GM12878 (cell line): ENCODE measurements around the gene TULP4. TPM values are rescaled to one million over a fixed set of nuclear protein-coding genes. Genes with fewer than 3 reads are reported as not detected.
A peak's percentile ranks its signal among the peaks of the same experiment; 100 is the strongest.

Experiments used
- ATAC-seq: fragments of 200-7000 bp; cut with Tn5 transposase; 3 replicates; pipeline ENCODE4 v1.9.1; 2020; ENCODE audit warnings: mild to moderate bottlenecking, moderate library complexity
- BruUV-seq: library from RNA; stranded (reverse); fragments of 400-500 nt; replicated peaks from 2 replicates; lab custom pipeline; 2021; lab: Mats Ljungman, UMichigan
- CTCF ChIA-PET: fragments of 300-600 bp; sonication (Branson Sonifier 250); formaldehyde crosslinking; extraction: SDS; loops from one replicate; lab custom pipeline; 2021; ENCODE audit warnings: inconsistent platforms; lab: Yijun Ruan, JAX
- POLR2A ChIA-PET: fragments of 350-600 bp; formaldehyde crosslinking; extraction: SDS; loops from one replicate; lab custom pipeline; 2021; ENCODE audit warnings: inconsistent platforms; lab: Charles Lee
- RAD21 ChIA-PET: fragments of 300-600 bp; sonication (Branson Sonifier 250); formaldehyde crosslinking; loops from one replicate; lab custom pipeline; 2023; ENCODE audit warnings: antibody characterized with exemption; ENCODE audit not compliant: unreplicated experiment; lab: Charles Lee
- SMC1A ChIA-PET: fragments of 300-600 bp; sonication (Branson Sonifier 250); formaldehyde crosslinking; loops from one replicate; lab custom pipeline; 2023; ENCODE audit not compliant: unreplicated experiment, uncharacterized antibody; lab: Charles Lee
- DNase-seq: peaks from one replicate; pipeline ENCODE4 v3.0.0-alpha.2; 2011; ENCODE audit warnings: low read depth, low spot score
- FAIRE-seq: peaks from 3 replicates; lab custom pipeline; 2011; peaks lifted over from hg19 to GRCh38; lab: Jason Lieb, UNC
- H2AFZ ChIP-seq: 2 replicates; pipeline ENCODE4 v1.6.0; 2011; ENCODE audit warnings: low read depth, low read length, control low read depth; ENCODE audit not compliant: control insufficient read depth
- H3K27ac ChIP-seq: 2 replicates; pipeline ENCODE4 v1.5.1; 2011; ENCODE audit warnings: control low read depth; ENCODE audit not compliant: control insufficient read depth, insufficient read depth
- H3K27me3 ChIP-seq, 2 experiments: replicated peaks in 1 of 2; 2 replicates each; pipeline versions ENCODE4 v1.6.0 to v1.6.1; 2011; ENCODE audit warnings: low read length in 1 of 2; ENCODE audit not compliant: control insufficient read depth in 2 of 2, insufficient read depth in 2 of 2
- H3K36me3 ChIP-seq, 2 experiments: 2 replicates each; pipeline ENCODE4 v1.5.1; 2011; ENCODE audit warnings: low read length in 1 of 2; ENCODE audit not compliant: control insufficient read depth in 2 of 2, insufficient read depth in 2 of 2
- H3K4me1 ChIP-seq: 2 replicates; pipeline ENCODE4 v1.6.1; 2011; ENCODE audit warnings: mild to moderate bottlenecking, low read length, moderate library complexity, mixed read lengths; ENCODE audit not compliant: control insufficient read depth, insufficient read depth
- H3K4me2 ChIP-seq: 2 replicates; pipeline ENCODE4 v1.6.0; 2011; ENCODE audit warnings: control low read depth; ENCODE audit not compliant: control insufficient read depth, insufficient read depth
- H3K4me3 ChIP-seq: fragments of 200-600 bp; sonication (generic); 2 replicates; pipeline ENCODE4 v1.5.1; 2016
- H3K79me2 ChIP-seq: 2 replicates; pipeline ENCODE4 v1.6.0; 2011; ENCODE audit warnings: low read length; ENCODE audit not compliant: control insufficient read depth, insufficient read depth
- H3K9ac ChIP-seq: 2 replicates; pipeline ENCODE4 v1.8.0; 2011; ENCODE audit warnings: low read length, control low read depth, mixed read lengths; ENCODE audit not compliant: control insufficient read depth, insufficient read depth
- H3K9me3 ChIP-seq: replicated peaks from 3 replicates; pipeline ENCODE4 v1.5.1; 2011; ENCODE audit warnings: mild to moderate bottlenecking, low read length; ENCODE audit not compliant: control insufficient read depth, insufficient read depth
- H4K20me1 ChIP-seq: 2 replicates; pipeline ENCODE4 v1.6.0; 2011; ENCODE audit not compliant: control insufficient read depth, insufficient read depth
- ATF3 ChIP-seq: IDR thresholded peaks from 2 replicates; pipeline ENCODE4 v1.6.1; 2011; ENCODE audit warnings: low read depth, mild to moderate bottlenecking, low read length, moderate library complexity, borderline replicate concordance; ENCODE audit errors: extremely low read depth
- BACH1 ChIP-seq: fragments of 450-650 bp; IDR thresholded peaks from 2 replicates; pipeline ENCODE4 v1.6.1; 2017; ENCODE audit warnings: mild to moderate bottlenecking, borderline replicate concordance
- BCL3 ChIP-seq: IDR thresholded peaks from 2 replicates; pipeline ENCODE4 v1.6.1; 2011; ENCODE audit warnings: borderline replicate concordance, low read depth, mild to moderate bottlenecking, moderate library complexity, low read length; ENCODE audit not compliant: insufficient read depth, poor library complexity, severe bottlenecking
- HDAC2 ChIP-seq: fragments of 200-600 bp; sonication (generic); IDR thresholded peaks from 2 replicates; pipeline ENCODE4 v1.6.1; 2017
- LARP7 ChIP-seq: fragments of 450-650 bp; IDR thresholded peaks from 2 replicates; pipeline ENCODE4 v1.6.1; 2017; ENCODE audit warnings: mild to moderate bottlenecking
- POLR2AphosphoS2 ChIP-seq: IDR thresholded peaks from 2 replicates; pipeline ENCODE4 v1.6.1; 2011; ENCODE audit warnings: low read depth, mild to moderate bottlenecking, low read length, improper control_type of control experiment, moderate library complexity
- SMARCA5 ChIP-seq: fragments of 450-650 bp; IDR thresholded peaks from 2 replicates; pipeline ENCODE4 v1.6.1; 2017; ENCODE audit warnings: mild to moderate bottlenecking
- SRF ChIP-seq, 2 experiments: IDR thresholded peaks; 2 replicates each; pipeline ENCODE4 v1.6.1; 2011; ENCODE audit warnings: low read depth in 2 of 2, low read length in 2 of 2, mild to moderate bottlenecking in 1 of 2, moderate library complexity in 1 of 2
- WGBS: methylation state at CpG from one replicate; pipeline ENCODE4 v1.1.6; 2016; ENCODE audit warnings: low lambda C conversion rate; ENCODE audit not compliant: insufficient replicate concordance, insufficient coverage; ENCODE audit errors: missing lambda C conversion rate; 5-methylcytosine and 5-hydroxymethylcytosine counted together
- in situ Hi-C: fragments of 300-500 bp; cut with MboI; formaldehyde crosslinking; loops from 9 replicates; pipeline ENCODE4 v1.14.3; 2018; ENCODE audit warnings: mixed read lengths
- intact Hi-C: fragments of 100-400 bp; cut with micrococcal nuclease; formaldehyde crosslinking; loops from one replicate; pipeline ENCODE4 v1.14.2; 2022; ENCODE audit not compliant: unreplicated experiment
- polyA plus RNA-seq, 11 experiments: library from polyadenylated mRNA; depleted of rRNA in 4 of 11; unstranded in 6 of 11; stranded (reverse) in 5 of 11; fragments of >200 nt; fragmentation: Nextera tagmentation in 4 of 11; fragmentation: Illumina TruSeq in 1 of 11; extraction: Ambion mirVana in 4 of 11; extraction: Trizol in 1 of 11; gene quantifications; 1 replicate in 1 of 11; 2 replicates in 10 of 11; pipeline versions ENCODE4 v1.2.1 to v1.2.3, GENCODE V29; 2011 to 2016; ENCODE audit warnings: inconsistent platforms in 2 of 11, missing spikeins in 2 of 11, low read depth in 1 of 11
- total RNA-seq, 4 experiments: library from RNA; depleted of rRNA in 3 of 4; stranded (reverse); fragments of >200 nt in 3 of 4; fragmentation: Illumina TruSeq in 1 of 4; extraction: Trizol in 1 of 4; gene quantifications; 2 replicates each; pipeline versions ENCODE4 v1.2.1 to v1.2.3, GENCODE V29; 2013 to 2021

The TULP4 gene
- total and polyA plus RNA-seq, 10 of the 15 experiments (the other 5 are each of a cell fraction or from before 2014, with no cell fraction given), result 0.73 to 31.8 (median 14.0) TPM

- Histone ChIP-seq H3K79me2 (no peaks in the 10 kb centered on the region), H3K27me3 (no peaks in the 10 kb centered on the region), H3K36me3 (peaks cover 0 to 5% of the 10 kb centered on the region in 2 experiments; a peak in 2 of 4 replicates), H4K20me1 (no peaks in the 10 kb centered on the region), H2AFZ (no peak overlapping the region), H3K4me3 (no peak overlapping the region), H3K9me3 (peaks cover 5% of the 10 kb centered on the region; the same call in 1 of the 3 replicates), H3K4me2 (no peak overlapping the region), H3K9ac (no peak overlapping the region), H3K4me1 (peaks cover 9% of the 10 kb centered on the region), H3K27ac (no peak overlapping the region)
- POLR2A ChIA-PET, result no interaction called here
- 11% methylated on average over 4 of the region's 4 CpGs for WGBS
- BruUV-seq, result no TSS peak
- CTCF ChIA-PET, result interaction anchor here (0.9 kb wide), 1 partner anchor 19 kb away, joined by 3 read pairs; no protein-coding TSS in a partner anchor
- intact Hi-C loops, result no loop called here
- no peak for FAIRE-seq
- RAD21 ChIA-PET, result no interaction called here
- ATAC-seq, result no peak
- SMC1A ChIA-PET, result interaction anchor here (0.6 kb wide), 1 partner anchor 18 kb away, joined by 5 read pairs; no protein-coding TSS in a partner anchor
- TF ChIP-seq SRF (IDR thresholded peaks at IDR 0.05; ENCODE audit: low read depth in 2 of 2, low read length in 2 of 2), result no peak
- no peak for DNase-seq
- in situ Hi-C loops, result no loop called here
Measured at GRCh38 chr6:158311626-158312025, 639 bp upstream of the TULP4 start.

GRCh38 chr6:158312672-158313397, 570 bp downstream of the TULP4 start:
- RAD21 ChIA-PET, result no interaction called here
- in situ Hi-C loops (no loop called here), intact Hi-C loops (no loop called here)
- H3K36me3 ChIP-seq, result peaks cover 0 to 5% of the 10 kb centered on the region in 2 experiments; a peak in 2 of 4 replicates
- 97% methylated on average over 11 of the region's 11 CpGs for WGBS
- no peak for ATAC-seq
- POLR2A ChIA-PET, result interaction anchor here (0.6 kb wide), 1 partner anchor 560 kb away, joined by 5 read pairs; no protein-coding TSS in a partner anchor
- H4K20me1 ChIP-seq, result no peaks in the 10 kb centered on the region
- H3K27me3 ChIP-seq, result no peaks in the 10 kb centered on the region
- H3K4me2 ChIP-seq, result no peak overlapping the region
- CTCF ChIA-PET, result no interaction called here
- peaks cover 2% of the 10 kb centered on the region; the same call in 1 of the 2 replicates for H3K79me2 ChIP-seq
- H3K27ac ChIP-seq, result no peak overlapping the region
- TSS peak; percentile 64 for BruUV-seq
- no peak overlapping the region for H2AFZ ChIP-seq
- no peak overlapping the region for H3K9ac ChIP-seq
- H3K4me3 ChIP-seq, result no peak overlapping the region
- SMC1A ChIA-PET, result interaction anchor here (1.0 kb wide), 1 partner anchor 15 kb away, joined by 3 read pairs; no protein-coding TSS in a partner anchor
- no peak for FAIRE-seq
- peaks cover 6% of the 10 kb centered on the region; the same call in 1 of the 3 replicates for H3K9me3 ChIP-seq
- DNase-seq, result no peak
- peaks cover 9% of the 10 kb centered on the region for H3K4me1 ChIP-seq
- no peak for TF ChIP-seq BCL3
- TF ChIP-seq ATF3, result no peak
- no peak for TF ChIP-seq SMARCA5
- no peak for TF ChIP-seq LARP7
- TF ChIP-seq POLR2AphosphoS2, result no peak
- TF ChIP-seq HDAC2, result no peak
- no peak for TF ChIP-seq BACH1
